G401.6 (cell line): ENCODE results near the gene MSL1.

Experiments used
- FAIRE-seq: peaks from 2 replicates; lab custom pipeline; 2012; peaks lifted over from hg19 to GRCh38; lab: Jason Lieb, UNC

The MSL1 gene, protein sequence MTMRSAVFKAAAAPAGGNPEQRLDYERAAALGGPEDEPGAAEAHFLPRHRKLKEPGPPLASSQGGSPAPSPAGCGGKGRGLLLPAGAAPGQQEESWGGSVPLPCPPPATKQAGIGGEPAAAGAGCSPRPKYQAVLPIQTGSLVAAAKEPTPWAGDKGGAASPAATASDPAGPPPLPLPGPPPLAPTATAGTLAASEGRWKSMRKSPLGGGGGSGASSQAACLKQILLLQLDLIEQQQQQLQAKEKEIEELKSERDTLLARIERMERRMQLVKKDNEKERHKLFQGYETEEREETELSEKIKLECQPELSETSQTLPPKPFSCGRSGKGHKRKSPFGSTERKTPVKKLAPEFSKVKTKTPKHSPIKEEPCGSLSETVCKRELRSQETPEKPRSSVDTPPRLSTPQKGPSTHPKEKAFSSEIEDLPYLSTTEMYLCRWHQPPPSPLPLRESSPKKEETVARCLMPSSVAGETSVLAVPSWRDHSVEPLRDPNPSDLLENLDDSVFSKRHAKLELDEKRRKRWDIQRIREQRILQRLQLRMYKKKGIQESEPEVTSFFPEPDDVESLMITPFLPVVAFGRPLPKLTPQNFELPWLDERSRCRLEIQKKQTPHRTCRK

DNA sequence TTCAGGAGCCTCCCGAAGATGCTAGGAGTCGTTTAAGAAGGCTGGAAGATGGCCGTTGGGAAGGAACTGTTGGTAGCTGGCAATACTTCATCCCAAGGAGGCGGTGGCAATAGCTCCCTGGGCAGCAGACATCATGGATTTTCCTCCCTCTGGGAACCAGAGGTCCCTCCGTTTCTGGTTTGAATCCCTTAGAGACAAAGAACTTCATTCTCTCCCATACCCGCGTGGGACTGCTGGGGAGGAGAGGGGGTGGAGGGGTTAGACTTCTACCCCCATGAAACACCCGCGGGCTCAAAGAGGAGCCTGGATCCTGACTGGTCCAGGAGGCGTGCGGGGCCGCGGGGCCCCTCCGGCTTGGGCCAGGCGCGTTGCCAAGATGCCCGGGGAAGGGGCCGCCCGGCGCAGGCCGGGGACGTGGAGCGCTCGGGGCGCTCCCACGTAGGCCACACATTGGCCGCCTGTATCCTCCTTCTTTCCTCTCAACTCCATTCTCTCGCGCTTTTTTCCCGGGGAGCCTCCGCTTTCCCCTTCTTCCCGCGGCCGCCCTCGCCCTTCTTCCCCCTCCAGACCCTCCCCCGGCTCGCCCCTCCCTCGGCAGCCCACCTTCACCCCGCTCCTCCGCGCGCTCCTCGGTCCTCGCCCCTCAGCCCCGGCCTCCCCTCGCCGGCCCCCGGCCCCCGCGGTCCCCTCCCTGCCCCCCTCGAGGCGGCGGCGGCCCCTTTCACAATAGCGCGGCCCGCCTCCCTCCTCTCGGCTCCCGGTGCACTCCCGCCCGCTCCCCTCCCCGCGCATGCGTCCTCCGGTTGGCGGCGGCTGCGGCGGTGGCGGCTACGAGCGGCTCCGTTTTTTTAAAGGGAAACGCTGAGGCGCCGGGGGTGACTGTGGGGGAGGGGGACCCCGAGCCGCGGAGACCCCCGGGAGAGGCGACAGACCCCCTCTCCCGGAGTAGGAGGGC lies at the start of gene MSL1:
TSS of gene MSL1 (plus strand) at position 791 of the 955 bp plus-strand sequence. CDS start 642 bp downstream, outside the sequence.
- FAIRE-seq, result no peak

DNA sequence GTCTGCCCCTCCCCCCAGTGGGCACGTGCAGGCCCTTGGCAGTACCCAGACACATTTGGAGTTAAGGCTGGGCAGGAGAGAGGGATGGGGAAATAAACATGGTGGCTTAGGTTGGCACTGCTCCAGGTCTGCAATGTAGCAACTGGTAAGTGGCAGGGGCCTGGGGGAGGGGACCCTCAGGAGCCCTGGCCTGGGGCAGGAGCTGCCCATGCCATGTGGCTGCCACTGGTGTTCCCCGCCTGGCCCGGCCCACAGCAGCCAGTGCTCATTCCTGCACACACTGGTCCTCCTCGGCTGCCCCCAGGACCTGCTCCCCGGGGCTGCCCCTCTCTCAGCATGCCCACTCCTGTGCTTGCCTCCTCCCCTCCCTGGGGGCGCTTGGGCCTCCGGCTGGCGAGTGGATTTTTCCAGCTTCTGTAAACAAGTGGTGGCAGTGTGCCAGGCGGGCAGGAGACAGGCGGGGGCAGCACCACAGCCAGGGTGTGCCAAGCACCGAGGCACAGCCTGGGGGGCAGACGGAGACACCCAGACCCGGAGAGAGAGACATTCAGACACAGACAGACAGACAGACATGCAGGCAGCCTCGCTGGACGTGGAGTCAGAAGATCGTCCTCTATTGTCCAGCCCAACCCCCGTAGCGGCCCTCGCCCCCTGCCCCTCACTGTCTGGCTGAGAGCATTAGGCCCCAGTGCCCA lies 49.6 kb upstream of the MSL1 start:
- FAIRE-seq, result no peak

DNA sequence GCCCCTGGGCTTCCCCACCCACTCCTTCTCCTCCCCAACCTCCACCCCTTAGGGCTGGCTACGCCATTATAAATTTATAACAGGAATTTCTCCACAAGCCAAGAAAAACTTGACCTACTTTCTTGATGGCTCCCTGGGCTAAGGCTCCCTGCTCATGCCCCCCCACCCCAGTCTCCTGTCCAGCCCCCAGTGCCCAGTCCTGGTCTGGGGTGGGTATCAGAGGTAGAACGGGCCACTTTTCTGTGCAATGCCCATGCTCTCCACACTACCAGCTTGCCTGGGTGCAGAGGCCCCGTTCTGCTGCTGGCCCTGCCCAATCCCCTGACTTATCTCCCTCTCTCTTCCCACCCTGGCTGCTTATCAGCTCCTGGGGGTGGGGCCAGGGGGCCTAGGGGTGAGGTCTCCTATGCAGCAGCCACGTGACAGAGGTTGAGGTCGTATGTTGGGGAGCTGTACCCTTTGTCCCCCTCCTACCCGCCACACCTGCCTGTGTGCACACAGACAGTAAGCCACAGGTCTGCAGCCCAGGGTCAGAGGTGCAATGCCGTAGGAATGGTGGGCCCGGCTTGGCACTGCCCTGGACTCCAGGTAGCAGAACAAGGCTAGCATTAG lies 48.9 kb upstream of the MSL1 start:
- FAIRE-seq, result no peak

DNA sequence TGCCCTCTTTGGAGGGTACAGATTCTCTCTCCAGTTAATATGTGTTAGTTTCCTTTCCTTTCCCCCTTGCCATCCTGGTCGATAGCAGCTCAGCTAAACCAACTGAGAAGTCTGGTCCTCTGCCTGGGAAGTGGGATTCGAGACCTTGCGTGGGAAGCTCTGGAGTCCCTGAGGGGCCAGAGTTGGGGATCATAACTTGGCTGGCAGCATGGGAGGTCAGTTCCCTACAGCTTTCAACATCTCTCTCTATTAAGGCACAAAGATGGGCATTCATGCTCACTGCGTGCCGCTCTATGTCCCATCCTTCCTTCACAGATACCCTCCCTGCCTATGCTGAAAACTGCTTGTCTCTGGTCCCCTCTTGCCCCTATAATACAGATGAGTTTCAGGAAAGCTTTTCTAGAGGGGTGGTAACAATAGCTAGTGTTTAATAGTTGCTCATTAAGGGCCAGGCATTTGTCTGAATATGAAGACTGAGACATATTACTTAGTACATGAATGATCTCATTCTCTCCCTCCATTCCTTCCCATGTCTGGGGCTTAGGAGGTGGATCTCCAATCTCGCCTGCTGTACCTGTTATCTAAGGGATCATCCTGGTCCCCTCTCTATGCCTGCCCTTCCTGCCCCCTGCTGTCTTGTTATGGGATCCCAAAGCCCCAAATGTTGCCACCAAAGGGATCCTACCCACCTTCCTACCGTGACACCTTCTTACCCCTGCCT lies 48.2 kb upstream of the MSL1 start:
- no peak for FAIRE-seq

DNA sequence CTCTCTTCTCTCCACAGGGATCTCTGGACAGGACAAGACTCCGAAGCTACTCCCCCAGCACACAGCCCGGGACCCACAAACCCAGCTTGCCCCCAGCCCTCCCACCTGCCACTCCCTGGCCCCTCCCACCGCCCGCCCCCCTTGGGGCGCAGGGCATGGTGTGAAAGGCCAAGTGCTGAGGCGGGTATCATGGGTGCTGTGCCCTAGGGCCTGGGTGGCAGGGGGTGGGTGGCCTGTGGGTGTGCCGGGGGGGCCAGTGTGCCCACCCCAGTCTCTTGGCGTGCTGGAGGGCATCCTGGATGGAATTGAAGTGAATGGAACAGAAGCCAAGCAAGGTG lies 47.6 kb upstream of the MSL1 start:
- no peak for FAIRE-seq

DNA sequence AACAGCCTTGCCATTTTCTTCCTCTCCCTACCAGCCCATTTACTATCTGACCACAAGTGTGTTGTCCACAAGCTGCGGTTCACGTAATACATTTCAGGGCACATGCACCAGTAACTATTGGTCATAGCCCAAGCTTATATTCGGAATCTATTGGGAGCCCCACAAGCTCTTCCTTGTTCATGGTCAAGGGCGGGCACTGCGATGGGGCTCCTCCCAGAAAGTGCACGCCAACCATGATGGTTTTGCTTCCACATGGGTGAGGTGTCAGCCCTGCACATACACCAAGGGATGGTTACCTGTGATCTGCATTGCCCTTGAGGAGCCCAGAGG lies 46.9 kb upstream of the MSL1 start:
- FAIRE-seq, result no peak

DNA sequence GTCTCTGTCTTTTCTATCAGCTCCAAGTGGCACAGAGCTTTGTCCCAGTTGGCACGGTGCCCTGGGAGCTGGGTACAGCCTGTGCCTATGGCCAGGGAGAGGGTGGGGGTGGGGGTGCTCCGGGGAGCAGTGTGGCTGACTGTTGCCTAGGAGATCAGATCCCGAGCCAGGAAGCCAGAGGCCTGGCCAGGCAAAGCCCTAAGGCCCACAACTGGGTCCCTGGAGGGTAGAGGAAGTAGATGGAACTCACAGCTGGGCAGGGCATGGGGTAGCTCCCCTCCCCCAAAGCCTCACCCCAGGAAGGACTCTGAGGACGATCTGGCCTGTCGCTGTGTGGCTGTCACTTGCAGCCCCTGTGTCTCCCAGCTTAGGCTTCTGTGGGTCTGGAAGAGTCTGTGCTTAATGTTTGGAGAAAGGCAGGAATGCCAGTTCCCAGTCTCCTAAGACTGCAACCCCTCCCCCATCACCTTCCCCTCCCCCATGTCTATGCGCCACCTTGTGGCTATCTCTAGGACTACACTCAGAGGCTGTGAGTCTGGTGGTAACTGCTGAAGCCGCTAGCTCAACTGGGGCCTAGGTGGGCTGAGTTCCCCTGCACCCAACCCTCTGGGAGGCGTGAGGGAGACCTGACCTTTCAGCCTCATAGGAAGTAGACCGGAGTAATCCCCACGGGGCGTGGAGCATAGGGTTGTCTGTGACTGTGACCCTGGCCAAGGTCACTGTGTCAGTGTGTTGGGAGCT lies 46.4 kb upstream of the MSL1 start:
- no peak for FAIRE-seq

DNA sequence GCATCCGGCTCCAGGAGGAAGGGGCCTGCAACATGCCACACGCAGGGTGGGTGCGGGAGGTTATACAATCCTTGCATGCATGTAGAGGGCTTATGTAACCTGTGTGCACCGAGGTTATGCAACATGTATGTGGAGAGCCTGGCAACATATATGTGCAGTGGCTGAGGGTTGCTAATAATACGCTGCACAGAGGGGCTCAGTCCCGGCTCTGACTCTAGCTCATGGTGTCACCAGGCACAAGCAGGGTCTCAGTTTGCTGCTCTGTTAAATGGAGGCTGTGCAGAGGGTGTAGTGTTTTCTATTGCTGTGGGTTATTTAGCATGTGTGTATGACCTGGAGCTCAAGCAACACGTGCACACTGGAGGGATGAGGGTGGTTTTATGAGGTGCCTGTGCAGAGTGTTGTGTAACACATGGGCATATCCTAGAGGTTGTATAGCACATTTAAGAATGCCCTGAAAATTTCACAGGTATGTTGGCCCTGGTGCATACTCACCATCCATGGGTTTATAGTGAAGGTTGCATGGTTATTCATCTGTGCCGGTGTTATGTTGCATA lies 45.8 kb upstream of the MSL1 start:
- no peak for FAIRE-seq

DNA sequence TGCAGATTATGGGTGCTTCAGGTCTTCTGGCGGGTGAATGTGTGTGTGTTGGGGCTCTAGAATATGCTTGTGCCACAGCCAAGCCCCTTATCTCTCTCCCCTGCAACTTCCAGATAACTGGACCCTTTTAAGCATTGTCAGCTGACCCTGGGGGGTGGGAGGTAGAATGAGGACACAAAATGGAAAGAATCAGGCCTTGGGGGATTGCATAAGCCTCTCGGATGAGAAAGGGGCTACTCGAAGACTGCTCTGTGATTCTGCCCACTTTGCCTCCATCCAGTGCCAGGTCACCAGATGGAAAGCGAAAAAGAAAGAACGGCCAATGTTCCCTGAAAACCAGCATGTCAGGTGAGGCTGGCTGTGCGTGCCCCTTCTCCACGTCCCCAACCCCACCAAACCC lies 45.2 kb upstream of the MSL1 start:
- FAIRE-seq, result no peak

DNA sequence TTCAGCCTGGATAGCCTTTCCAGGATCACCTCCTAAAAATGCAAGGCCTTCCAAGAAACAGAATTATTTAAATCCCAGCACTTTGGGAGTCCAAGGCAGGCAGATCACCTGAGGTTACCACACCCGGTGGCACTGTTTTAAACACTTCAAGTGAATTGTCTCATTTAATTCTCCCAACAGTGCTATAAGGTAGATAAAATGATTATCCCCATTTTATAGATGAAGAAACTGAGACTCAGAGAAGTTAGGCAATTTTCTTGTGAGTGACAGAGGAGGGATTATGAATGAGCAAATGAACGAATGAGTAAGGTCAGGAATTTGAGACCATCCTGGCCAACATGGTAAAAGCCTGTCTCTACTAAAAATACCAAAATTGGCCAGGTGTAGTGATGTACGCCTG lies 42.2 kb upstream of the MSL1 start:
- FAIRE-seq, result no peak

DNA sequence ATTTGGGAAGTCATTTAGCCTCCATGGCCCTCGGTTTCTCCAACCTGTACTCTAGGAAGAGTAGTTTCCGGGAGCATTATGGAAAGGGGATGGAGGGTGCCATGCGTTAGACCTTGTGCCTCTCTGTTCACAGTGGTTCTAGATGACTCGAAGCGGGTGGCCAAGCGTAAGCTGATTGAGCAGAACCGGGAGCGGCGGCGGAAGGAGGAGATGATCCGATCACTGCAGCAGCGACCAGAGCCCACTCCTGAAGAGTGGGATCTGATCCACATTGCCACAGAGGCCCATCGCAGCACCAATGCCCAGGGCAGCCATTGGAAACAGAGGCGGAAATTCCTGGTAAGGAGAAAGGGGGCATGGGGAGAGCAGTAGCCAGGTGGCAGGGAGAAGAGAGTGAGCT lies 37.3 kb upstream of the MSL1 start:
- no peak for FAIRE-seq

DNA sequence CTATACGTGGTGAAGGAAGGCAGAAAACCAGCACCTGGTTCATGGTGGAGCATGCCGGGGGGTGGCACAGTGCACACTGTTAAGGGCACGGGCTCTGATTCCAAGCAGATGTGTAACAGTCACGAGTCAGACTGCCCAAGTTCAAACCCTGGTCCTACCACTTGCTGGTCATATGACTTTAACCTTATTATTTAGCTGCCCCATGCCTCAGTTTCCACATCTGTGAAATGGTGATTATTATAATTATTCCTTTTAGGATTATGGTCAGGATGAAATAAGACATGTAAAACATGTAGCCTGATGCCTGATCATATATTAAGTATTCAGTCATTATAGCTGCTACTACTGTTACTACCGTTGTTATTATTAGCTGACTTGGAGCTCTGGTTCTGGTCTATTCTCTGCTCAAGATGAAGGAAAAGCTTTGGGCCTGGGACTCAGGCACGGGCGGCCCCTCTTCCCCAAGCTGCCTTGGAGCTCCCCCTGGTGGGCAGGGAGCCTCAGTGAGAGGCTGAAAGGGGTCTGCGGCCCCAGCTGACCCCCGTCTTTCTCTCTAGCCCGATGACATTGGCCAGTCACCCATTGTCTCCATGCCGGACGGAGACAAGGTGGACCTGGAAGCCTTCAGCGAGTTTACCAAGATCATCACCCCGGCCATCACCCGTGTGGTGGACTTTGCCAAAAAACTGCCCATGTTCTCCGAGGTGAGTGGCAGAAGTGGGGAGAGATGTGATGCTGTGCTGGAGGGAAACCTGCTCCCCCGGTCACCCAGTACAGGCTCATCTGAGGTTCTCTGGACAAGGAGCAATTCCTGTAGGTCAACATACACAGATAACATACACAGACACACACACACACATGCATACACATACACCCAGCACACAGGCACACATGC lies 35.4 kb upstream of the MSL1 start:
- FAIRE-seq, result no peak

DNA sequence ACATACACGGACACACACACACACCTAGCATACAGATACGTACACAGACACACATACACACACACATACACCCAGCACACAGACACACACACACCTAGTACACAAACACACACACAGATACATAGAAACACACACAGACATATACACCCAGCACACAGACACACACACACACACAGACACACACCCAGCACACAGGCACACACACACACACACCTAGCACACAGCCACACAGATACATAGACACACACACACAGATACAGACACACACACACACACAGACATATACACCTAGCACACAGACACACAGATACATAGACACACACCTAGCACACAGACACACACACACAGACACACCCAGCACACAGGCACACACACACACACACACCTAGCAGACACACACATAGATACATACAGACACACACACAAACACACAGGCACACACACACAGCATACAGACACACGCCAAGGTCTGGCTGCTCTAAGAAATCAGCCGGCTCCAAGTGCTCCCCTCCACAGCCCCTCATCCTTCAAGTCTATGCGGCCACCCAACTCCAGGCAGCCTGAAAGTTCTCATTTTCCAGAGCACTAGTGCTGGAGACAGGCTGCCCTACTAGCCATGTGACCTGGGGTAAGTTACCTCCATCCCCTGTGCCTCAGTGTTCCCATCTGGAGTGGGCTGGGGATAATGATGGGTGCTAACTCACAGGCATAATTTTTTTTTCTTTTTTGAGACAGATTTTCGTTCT lies 34.5 kb upstream of the MSL1 start:
- FAIRE-seq, result no peak

DNA sequence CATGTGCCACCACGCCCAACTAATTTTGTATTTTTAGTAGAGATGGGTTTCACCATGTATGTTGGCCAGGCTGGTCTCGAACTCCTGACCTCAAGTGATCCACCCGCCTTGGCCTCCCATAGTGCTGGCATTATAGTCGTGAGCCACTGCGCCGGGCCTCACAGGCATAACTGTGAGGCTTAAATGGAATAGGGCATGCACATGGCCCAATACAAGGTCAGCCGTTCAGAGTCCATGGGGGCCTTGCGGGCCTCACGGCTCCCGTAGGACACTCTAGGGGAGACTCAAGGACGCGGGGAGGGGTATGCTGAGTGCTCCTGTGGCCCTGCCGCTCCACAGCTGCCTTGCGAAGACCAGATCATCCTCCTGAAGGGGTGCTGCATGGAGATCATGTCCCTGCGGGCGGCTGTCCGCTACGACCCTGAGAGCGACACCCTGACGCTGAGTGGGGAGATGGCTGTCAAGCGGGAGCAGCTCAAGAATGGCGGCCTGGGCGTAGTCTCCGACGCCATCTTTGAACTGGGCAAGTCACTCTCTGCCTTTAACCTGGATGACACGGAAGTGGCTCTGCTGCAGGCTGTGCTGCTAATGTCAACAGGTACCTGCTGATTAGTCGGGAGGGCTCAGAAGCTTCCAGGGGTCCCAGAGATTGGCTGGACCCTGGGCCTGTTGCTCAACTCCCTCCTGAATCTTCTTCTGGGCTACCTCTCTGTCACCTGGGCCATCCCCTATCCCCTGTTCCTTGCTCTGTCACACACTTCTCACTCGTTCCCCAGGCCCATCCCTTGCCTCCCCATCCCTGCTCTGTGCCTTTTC lies 33.7 kb upstream of the MSL1 start:
- no peak for FAIRE-seq

DNA sequence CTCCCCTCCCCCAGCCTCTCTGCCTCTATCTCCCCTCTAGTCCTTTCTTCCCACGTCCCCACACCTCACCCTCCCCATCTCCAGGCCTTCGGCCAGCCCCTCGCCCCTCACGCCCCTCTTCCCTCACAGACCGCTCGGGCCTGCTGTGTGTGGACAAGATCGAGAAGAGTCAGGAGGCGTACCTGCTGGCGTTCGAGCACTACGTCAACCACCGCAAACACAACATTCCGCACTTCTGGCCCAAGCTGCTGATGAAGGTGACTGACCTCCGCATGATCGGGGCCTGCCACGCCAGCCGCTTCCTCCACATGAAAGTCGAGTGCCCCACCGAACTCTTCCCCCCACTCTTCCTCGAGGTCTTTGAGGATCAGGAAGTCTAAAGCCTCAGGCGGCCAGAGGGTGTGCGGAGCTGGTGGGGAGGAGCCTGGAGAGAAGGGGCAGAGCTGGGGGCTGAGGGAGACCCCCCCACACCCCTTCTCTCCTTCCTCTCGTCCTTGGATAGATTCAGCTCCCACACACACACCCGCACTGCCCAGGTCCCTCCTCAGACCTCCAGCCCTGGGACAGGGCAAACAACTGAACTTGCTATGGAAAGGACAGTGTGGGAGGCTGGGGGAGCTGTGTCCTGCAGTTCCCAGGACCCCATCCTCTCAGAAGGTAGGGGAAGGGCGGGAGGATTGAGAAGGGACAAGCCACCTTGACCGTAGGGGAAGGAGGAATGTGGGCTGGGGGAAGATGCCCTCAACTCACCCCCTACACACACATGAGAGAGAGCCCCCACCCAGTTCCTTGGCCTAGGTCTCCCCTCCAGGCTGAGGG lies 32.5 kb upstream of the MSL1 start:
- FAIRE-seq, result no peak

DNA sequence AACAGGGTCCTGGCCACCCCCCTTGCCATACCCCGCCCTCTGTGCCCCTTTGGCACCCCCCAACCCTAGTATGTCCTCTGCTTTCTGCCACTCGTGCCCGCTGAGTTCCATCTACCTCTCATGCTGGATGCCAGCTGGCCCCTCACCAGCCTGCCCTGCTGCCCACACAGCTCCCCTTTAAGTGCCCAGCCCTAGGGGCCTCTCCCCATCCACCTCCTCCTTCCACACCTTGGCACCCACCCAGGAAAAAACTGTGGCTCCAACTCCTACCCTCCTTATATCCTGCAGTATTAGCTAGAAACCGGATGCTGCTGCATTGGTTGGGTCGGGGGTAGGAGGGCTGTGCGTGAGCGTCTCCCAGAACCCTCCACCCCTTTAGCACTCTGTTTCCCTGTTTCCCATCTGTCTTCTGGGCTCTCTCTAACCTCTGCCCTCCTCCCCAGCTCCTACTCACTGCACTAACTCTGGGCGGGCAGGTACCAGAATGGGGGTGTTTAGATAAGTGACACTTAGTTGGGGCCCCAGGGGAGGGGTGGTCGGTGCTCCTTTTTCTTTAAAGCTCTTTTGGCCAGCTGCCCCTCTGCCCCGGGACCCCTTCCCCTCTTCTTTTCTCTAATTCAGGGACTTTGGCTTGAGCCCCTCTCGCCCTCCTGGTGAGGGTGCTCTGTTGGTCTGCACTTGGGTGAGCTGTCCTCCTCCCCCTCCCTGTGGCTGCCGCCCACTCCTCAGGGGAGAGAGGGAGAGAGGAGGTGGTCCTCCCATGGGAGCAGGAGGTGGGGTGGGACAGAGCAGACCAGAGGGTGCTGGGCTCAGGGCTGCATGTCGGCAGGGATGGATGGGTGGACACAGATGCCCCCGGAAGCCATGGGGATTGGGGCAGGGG lies 31.3 kb upstream of the MSL1 start:
- no peak for FAIRE-seq
